HG02588 (cell line): ENCODE results near the gene FRMD7.
"Not testable (repeated sequence)": the region's sequence is repeated elsewhere in the genome, so short reads cannot be mapped to it uniquely, and the experiment has no call there.

Experiments
- ATAC-seq: cut with Tn5 transposase; IDR thresholded peaks from one replicate; pipeline ENCODE4 v1.9.1; 2021; ENCODE audit warnings: mild to moderate bottlenecking, moderate library complexity; ENCODE audit not compliant: unreplicated experiment

The FRMD7 gene

GRCh38 chrX:132127743-132128142 lies at the start of gene FRMD7:
TSS of gene FRMD7 (minus strand) at chrX:132128020. CDS start at chrX:132127844, 176 bp downstream.
- ATAC-seq: no peak

DNA sequence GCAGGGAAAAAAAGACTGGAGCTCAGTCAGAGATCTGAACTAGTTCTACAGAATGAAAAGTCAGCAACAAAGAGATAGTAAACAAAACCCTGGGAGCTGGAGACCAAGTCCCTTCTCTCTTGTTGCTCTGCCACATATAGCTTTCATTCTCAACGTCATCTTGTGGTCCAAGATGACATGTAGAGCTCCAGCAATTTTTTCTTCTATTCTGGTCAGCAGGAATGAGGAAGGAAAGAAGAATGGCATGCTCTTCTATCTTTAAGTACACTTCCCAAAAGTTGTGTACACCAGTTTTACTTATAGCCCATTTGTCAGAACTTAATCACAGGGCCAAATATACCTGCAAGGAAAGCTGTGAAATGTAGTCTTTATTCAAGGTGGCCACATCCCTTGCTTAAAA lies 45.8 kb upstream of the FRMD7 start:
- ATAC-seq: no peak

GRCh38 chrX:132171881-132172280 lies 44.1 kb upstream of the FRMD7 start:
- ATAC-seq: no peak

DNA sequence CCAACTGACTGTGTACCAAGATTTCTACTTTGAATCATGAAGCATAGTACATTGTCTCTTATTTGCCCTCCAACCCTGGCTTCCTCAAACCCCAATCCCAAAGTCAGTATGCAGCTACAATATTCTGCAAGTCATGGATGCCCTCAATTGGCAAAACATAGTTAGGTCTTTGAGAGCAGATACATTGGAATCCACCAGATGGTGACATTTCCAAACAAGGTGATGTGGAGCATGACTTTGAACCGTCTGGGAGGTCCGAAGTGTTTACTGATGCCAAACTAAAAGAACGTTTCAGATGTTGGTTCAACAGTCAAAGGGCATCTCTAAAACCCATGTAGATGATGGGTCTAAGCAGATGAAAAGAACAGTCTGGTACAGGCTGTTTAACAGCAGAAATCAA lies 43.7 kb upstream of the FRMD7 start:
- ATAC-seq: no peak

- ATAC-seq: no peak
These were observed 41.7 kb upstream of the FRMD7 start for GRCh38 chrX:132169554-132169953.

DNA sequence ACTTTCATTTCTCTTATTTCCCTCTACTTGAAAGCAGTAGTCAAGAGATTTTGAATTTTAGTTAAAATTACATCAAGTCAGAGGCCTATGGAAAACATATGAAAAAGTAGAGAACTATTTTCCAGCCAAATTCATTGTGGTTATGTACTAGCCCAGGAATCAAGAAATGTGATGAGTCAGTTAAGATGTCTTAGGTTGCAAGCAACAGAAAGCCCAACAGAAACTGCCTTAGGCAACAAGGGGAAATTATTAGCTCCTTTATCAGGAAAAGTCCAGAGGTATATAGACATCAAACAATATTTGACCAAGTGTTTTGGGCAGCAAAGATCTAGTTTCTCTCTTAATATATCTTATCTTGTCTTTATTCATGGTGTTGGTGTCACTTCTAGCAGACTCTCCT lies 37.8 kb upstream of the FRMD7 start:
- ATAC-seq: no peak

GRCh38 chrX:132165005-132165404 lies 37.2 kb upstream of the FRMD7 start:
- no peak for ATAC-seq

GRCh38 chrX:132163094-132163493 lies 35.3 kb upstream of the FRMD7 start:
- ATAC-seq: not testable (repeated sequence)

DNA sequence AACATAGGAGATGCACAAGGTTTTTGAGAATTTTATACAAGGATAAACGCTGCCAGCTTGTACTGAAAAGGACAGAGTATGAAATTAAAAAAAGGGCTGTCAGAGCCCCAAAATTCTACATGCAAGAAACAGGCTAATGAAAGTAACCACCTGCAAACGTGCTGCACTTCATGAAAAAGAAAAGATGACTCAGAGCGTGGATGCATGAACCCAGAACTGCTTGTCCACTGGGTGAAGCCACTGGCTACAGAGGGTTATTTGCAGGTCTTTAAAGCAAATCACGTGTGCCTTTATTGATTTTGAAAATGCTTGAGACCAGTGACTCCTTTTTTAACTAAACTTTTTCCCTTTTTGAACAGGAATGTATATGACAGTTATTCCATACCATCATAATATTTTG lies 25.3 kb upstream of the FRMD7 start:
- no peak for ATAC-seq

- no peak for ATAC-seq
These were observed 18.6 kb upstream of the FRMD7 start for GRCh38 chrX:132146456-132146855.

- ATAC-seq: no peak
These were observed 16.2 kb upstream of the FRMD7 start for GRCh38 chrX:132144061-132144460.

GRCh38 chrX:132125906-132126305 lies 1.9 kb downstream of the FRMD7 start:
- ATAC-seq: no peak

DNA sequence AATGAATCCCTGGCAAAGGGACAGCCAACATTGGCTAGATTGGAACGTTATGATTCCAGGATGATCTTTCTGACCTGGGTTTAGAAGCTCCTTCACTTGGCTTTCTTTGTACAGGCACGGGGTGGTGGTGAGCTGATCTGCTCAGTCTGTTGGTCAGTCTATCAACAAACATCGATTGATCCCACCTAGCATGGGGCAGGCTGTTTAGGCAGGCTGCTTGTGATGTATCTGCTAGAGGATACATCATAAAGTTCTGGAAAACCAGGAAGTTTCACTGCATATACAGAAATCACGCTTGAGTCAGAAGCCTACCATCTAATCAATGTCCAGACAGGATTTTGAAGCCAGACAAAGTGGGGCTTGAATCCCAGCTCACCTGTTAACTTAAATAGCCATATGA lies 6.9 kb downstream of the FRMD7 start:
- ATAC-seq: no peak

GRCh38 chrX:132119821-132120515 lies 7.9 kb downstream of the FRMD7 start:
- no peak for ATAC-seq

- no peak for ATAC-seq
These were observed 8.5 kb downstream of the FRMD7 start for GRCh38 chrX:132119283-132119682.

DNA sequence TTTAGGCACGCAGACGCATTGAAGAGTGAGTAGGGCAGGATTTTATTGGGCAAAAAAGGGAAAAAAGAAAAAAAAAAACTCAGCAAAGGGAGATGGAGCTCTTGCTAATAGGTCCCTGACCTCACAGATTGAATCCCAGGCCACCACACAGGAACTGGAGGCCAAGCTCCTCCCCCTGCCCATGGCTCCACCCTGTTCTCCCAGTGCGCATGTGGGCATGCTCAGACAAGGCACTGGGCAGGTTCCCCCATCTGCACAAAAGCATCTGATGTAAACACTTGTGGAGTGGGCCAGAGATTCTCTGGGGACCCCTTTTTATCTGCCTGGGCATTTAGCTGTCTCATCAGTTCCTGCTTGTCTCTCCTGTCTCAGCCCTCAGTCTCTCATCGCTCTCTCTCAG lies 9.5 kb downstream of the FRMD7 start:
- ATAC-seq: no peak

DNA sequence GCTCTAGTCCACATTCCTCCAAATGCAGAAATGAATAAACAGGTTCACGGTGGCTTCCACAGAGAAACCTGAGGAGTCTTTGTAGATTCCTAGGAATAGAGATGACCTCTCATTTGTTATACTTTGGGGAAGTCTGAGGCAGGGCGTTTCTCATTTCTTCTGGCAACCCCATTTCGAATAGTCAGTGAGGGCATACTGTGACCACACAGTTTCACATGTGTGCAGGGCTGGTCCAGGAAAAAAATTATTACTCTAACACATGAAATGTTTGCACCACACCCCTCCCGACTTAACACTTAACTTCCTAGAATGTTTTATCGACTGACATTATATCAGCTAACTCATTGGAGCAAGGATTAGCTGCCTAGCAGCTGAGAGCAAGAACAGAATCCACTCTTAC lies 12.0 kb downstream of the FRMD7 start:
- ATAC-seq: no peak

- ATAC-seq: no peak
These were observed 13.2 kb downstream of the FRMD7 start for GRCh38 chrX:132114607-132115006.

DNA sequence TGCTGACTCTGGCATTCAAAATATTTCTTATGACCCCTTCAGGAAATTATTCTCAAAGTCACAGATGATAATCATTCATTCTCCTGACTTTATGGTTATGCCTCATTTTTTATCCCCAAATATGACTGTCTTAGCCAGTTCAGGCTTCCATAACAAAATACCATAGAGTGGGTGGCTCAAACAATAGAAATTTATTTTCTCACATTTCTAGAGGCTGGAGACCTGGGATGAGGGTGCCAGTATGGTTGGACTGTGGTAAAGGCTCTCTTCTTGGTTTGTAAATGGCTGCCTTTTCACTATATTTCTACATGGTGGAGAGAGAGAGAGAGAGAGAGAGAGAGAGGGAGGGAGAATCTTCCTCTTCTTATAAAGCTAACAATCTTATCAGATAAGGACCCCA lies 20.5 kb downstream of the FRMD7 start:
- no peak for ATAC-seq

GRCh38 chrX:132101799-132102198 lies 26.0 kb downstream of the FRMD7 start:
- ATAC-seq: no peak

DNA sequence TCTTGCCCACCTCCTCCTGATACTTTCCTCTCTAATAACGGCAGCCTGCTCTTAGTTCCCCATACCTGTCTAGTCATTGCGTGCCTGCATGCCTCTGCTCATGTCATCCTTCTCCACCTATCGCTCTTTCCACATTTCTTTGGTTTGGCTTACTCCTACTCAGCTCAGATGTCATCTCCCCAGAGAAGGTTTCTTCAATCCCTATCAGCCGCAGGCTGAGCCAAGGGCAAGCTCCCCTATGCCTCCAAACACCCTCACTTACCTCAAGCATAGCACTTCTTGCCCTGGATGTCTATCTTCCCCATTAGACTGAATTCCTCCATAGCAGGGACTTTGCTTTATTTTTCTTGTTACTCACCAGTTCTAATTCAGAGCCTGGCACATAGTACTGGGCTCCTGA lies 26.6 kb downstream of the FRMD7 start:
- ATAC-seq: no peak

DNA sequence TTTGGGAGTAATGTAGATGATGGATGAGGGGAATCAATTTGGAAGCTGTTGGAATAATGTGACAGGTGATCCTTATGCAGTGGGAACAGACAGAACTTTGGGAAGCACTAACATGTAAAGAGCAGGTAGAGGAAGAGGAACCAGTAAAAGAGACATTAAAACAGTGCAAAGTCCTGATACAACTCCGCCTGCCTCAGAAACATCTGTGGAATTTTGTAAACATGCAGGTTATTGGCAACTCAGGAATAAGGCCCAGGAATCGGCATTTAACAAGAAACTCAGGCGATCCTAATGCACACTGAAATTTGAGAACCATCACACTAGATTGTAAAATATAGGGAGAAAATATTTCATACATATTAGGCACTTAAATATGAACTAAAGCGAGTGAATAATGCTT lies 29.1 kb downstream of the FRMD7 start:
- ATAC-seq: not testable (repeated sequence)

DNA sequence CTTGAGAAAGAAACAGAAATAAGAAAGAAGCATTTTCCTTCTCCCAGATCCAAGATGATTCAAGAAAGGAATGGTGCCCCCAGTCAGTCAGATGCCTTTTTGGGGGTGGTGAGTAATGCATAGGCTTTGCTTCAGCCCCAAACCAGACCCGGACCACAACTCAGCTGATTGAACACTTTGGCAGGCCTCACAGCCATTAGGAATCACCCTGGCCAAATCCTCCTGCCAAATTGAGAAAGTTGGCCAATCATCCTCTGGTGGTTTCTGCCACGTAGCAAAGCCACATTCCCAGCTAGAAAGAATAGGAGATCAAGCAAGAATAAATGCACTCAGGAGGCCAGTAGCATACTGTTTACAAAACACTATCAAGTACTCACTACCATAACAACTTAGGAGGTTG lies 33.7 kb downstream of the FRMD7 start:
- no peak for ATAC-seq
